ENCODE measurements around the gene GLYATL3.
A peak's percentile ranks its signal among the peaks of the same experiment; 100 is the strongest.
"Not testable (repeated sequence)": the region's sequence is repeated elsewhere in the genome, so short reads cannot be mapped to it uniquely, and the experiment has no call there.

Gene GLYATL3

DNA sequence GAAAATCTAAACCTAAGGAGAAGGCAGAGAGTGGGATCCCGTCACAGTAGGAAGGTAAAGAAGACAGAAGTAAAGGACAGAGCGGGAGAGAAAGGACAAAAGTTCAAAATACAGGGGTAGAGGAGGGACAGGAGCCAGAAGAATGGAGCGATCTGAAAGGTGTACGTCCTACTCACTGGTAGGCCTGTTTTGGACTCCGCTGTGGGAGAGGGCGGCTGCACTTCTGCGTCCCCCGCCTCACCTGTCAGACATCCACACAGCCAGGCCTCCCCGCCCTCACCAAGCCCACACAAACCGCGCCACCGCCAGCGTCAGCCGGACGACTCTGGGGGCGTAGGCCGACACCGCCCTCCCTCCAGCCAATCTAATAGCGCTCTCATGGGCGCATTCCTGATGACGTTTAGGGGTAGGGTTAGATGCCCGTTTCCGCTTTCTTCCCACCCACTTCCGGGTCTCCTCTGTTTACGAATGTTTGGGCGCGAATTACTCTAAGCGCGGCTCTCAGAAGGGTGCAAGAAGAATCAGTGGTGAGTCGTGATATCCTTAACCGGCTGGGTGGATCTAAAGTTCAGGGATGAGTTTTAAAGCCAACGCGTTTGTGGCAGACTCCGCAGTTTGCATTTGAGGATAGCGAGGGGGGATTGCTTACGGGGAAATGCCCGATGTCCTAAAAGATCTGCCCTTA is 36.7 kb upstream of the GLYATL3 start, which contains the start of the genes CENPQ and MMUT:
CENPQ (plus strand) TSS at position 444 of the 685 bp plus-strand sequence. CDS start 6,807 bp downstream, outside the sequence.
MMUT (minus strand) TSS at position 327 of the 685 bp plus-strand sequence. CDS start 3,787 bp downstream, outside the sequence.
- peak within 1 kb of the TSS; percentile 84 to 94 for H3K4me3 ChIP-seq (replicated peaks in 1 of 2; ENCODE audit: low read depth in 2 of 2, low read length in 2 of 2)
- peak; percentile 93 to 95 for DNase-seq (ENCODE audit: low read depth in 2 of 2)
- TF ChIP-seq CTCF (IDR thresholded peaks at IDR 0.05; ENCODE audit: low read depth, low read length) = no peak

DNA sequence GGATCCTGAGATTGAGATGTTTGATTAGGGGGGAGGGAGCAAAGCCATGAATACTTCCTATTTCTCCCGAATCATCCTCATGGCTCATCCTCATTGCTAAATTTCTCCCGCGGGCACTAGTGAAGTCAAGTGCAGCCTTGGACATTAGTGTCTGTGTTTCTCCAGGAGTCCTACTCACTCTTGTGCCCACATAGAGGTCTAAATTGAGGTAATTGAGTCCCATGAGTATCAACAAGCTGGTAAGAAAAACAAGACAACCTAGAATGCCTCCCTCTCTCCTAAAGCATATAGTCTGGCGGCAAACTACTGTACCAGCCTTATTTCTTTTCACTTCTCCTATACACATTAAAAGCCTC is 36.1 kb upstream of the GLYATL3 start:
- peak in 1 of 2 donors; percentile 0 for DNase-seq (ENCODE audit: low read depth in 2 of 2)
- no peak for TF ChIP-seq CTCF (IDR thresholded peaks at IDR 0.05; ENCODE audit: low read depth, low read length)
- H3K4me3 ChIP-seq (replicated peaks in 1 of 2; ENCODE audit: low read depth in 2 of 2, low read length in 2 of 2) = peak overlapping the region; percentile 84 to 94

DNA sequence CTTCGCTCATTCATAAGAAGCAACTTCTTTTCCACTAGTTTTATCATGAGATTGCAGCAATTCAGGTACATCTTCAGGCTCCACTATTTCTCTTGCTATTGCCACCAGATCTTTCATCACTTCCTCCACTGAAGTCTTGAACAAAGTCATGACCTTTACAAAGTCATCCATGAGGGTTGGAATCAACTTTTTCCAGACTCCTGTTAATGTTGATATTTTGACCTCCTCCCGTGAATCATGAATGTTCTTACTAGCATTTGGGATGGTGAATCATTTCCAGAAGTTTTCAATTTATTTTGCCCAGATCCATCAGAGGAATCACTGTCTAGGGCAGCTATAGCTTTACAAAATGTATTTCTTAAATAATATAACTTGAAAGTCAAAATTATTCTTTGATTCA is 35.0 kb upstream of the GLYATL3 start:
- no peak for TF ChIP-seq CTCF (IDR thresholded peaks at IDR 0.05; ENCODE audit: low read depth, low read length)
- no peak for DNase-seq (ENCODE audit: low read depth in 2 of 2)
- no peak overlapping the region for H3K4me3 ChIP-seq (replicated peaks in 1 of 2; ENCODE audit: low read depth in 2 of 2, low read length in 2 of 2)

- no peak overlapping the region for H3K4me3 ChIP-seq (replicated peaks in 1 of 2; ENCODE audit: low read depth in 2 of 2, low read length in 2 of 2)
- no peak for TF ChIP-seq CTCF (IDR thresholded peaks at IDR 0.05; ENCODE audit: low read depth, low read length)
- no peak for DNase-seq (ENCODE audit: low read depth in 2 of 2)
Measured at GRCh38 chr6:49468042-49468441, 31.7 kb upstream of the GLYATL3 start.

DNA sequence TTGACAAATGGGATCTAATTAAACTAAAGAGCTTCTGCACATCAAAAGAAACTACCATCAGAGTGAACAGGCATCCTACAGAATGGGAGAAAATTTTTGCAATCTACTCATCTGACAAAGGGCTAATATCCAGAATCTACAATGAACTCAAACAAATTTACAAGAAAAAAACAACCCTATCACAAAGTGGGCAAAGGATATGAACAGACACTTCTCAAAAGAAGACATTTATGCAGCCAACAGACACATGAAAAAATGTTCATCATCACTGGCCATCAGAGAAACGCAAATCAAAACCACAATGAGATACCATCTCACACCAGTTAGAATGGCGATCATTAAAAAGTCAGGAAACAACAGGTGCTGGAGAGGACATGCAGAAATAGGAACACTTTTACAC is 23.2 kb upstream of the GLYATL3 start:
- not testable (repeated sequence) for H3K4me3 ChIP-seq (replicated peaks in 1 of 2; ENCODE audit: low read depth in 2 of 2, low read length in 2 of 2); DNase-seq (ENCODE audit: low read depth in 2 of 2)

DNA sequence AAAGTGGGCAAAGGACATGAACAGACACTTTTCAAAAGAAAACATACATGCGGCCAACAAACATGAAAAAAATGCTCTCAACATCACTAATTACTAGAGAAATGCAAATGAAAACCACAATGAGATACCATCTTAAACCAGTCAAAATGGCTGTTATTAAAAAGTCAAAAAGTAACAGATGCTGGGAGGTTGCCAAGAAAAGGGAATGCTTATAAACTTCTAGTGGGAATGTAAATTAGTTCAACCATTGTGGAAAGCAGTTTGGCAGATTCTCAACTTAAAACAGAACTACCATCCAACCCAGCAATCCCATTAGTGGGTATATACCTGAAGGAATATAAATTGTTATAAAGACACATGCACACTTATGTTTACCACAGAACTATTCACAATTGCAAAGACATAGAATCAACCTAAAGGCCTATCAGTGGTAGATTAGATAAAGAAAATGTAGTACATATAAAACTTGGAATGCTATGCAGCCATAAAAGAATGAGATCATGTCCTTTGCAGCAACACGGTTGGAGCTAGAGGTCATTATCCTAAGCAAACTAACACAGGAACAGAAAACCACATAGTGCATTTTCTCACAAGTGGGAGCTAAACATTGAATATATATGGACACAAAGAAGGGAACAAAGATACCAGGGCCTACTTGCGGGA is 20.3 kb upstream of the GLYATL3 start:
- no peak for TF ChIP-seq CTCF (IDR thresholded peaks at IDR 0.05; ENCODE audit: low read depth, low read length)
- no peak for DNase-seq (ENCODE audit: low read depth in 2 of 2)
- no peak overlapping the region for H3K4me3 ChIP-seq (replicated peaks in 1 of 2; ENCODE audit: low read depth in 2 of 2, low read length in 2 of 2)

DNA sequence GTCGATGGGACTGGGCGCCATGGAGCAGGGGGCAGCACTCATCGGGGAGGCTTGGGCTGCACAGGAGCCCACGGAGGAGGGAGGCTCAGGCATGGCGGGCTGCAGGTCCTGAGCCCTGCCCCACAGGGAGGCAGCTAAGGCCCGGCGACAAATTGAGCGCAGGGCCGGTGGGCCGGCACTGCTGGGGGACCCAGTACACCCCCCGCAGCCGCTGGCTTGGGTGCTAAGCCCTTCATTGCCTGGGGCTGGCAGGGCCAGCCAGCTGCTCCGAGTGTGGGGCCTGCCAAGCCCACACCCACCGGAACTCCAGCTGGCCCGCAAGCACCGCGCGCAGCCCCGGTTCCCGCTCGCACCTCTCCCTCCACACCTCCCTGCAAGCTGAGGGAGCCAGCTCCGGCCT is 17.9 kb upstream of the GLYATL3 start:
- not testable (repeated sequence) for DNase-seq (ENCODE audit: low read depth in 2 of 2); H3K4me3 ChIP-seq (replicated peaks in 1 of 2; ENCODE audit: low read depth in 2 of 2, low read length in 2 of 2)

DNA sequence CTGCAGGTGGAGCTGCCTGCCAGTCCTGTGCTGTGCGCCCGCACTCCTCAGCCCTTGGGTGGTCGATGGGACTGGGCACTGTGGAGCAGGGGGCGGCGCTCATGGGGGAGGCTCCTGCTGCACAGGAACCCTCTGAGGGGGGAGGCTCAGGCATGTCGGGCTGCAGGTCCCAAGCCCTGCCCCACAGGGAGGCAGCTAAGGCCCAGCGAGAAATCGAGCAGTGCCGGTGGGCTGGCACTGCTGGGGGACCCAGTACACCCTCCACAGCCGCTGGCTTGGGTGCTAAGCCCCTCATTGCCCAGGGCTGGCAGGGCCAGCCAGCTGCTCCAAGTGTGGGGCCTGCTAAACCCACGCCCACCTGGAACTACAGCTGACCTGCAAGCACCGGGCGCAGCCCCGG is 16.3 kb upstream of the GLYATL3 start:
- not testable (repeated sequence) for H3K4me3 ChIP-seq (replicated peaks in 1 of 2; ENCODE audit: low read depth in 2 of 2, low read length in 2 of 2); DNase-seq (ENCODE audit: low read depth in 2 of 2)
